Cerebellar nuclear complex (tissue), 1 donor: ENCODE data around the gene PET100.

Source experiments
- DNase-seq, 2 experiments: peaks; one replicate each; lab custom pipeline; 2025; lab: John Stamatoyannopoulos, UW

Gene PET100

GRCh38 chr19:7679771-7680605, 50.4 kb downstream of the PET100 start:
- DNase-seq: no peak

DNA sequence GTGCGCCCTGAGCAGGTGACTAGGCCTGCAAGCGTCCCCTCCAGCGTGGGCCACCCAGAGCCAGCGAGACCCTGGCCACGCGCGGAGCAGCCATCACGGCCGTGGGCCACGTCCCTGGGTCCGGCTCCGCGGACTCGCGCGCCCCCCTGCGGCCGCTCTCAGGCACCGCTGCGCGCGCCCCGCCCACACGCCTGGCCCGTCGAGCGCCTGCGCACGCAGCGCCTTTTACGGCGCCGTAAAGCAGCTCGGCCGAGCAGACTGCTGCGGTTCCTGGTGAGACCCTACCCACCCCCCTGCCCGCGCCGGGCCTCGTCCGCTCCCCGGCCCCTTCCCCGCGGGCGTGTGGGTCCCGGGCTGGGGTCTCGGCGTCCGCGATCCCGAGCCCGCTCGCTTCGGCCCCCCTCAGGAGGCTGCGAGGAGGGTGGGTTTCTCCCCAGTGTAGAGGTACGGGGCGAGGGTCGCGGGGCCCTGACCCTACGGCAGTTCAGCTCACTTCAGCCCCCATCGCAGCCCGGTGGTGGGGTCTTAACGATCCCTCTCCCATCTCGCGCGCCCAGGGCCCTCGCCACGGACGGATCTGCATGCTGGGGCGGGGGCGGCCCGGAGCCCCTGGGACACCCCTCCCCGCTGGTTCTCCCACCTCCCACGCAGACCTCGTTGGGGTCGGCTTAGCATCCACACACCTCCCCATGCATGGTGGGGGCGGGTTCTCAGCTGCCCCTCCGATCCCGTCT, 51.2 kb downstream of the PET100 start, which contains the start of gene TRAPPC5:
Gene TRAPPC5, plus strand, starts transcription at position 228 of the 734 bp plus-strand sequence. CDS start 1,421 bp downstream, outside the sequence.
- peak in 1 of 2 experiments; percentile 7 for DNase-seq
